GM21825 (cell line): Measurements from ENCODE around the gene POLR1B.
A peak's percentile ranks its signal among the peaks of the same experiment; 100 is the strongest.
"Not testable (repeated sequence)": the region's sequence is repeated elsewhere in the genome, so short reads cannot be mapped to it uniquely, and the experiment has no call there.

Source experiments
- ATAC-seq: cut with Tn5 transposase; IDR thresholded peaks from one replicate; pipeline ENCODE4 v1.9.1; 2021; ENCODE audit warnings: mild to moderate bottlenecking, moderate library complexity; ENCODE audit not compliant: unreplicated experiment

Gene POLR1B

GRCh38 chr2:112600634-112601033 lies 58.4 kb downstream of the POLR1B start:
- no peak for ATAC-seq

GRCh38 chr2:112601754-112602153 lies 59.5 kb downstream of the POLR1B start:
- no peak for ATAC-seq

- ATAC-seq = no peak
Observed at GRCh38 chr2:112602917-112603316, 60.7 kb downstream of the POLR1B start.

GRCh38 chr2:112603731-112604130 lies 61.5 kb downstream of the POLR1B start:
- ATAC-seq = no peak

GRCh38 chr2:112604952-112605351 lies 62.7 kb downstream of the POLR1B start:
- ATAC-seq = no peak

GRCh38 chr2:112605926-112606325 lies 63.7 kb downstream of the POLR1B start:
- ATAC-seq = no peak

- ATAC-seq = no peak
Observed at GRCh38 chr2:112606547-112606946, 64.3 kb downstream of the POLR1B start.

- ATAC-seq = no peak
Observed at GRCh38 chr2:112607680-112608438, 65.6 kb downstream of the POLR1B start.

GRCh38 chr2:112609320-112609719 lies 67.1 kb downstream of the POLR1B start:
- not testable (repeated sequence) for ATAC-seq

- not testable (repeated sequence) for ATAC-seq
Observed at GRCh38 chr2:112612283-112612682, 70.0 kb downstream of the POLR1B start.

- ATAC-seq = no peak
Observed at GRCh38 chr2:112614201-112614840, 72.1 kb downstream of the POLR1B start.

- no peak for ATAC-seq
Observed at GRCh38 chr2:112615051-112615450, 72.8 kb downstream of the POLR1B start.

GRCh38 chr2:112615798-112616197 lies 73.5 kb downstream of the POLR1B start:
- ATAC-seq = not testable (repeated sequence)

- no peak for ATAC-seq
Observed at GRCh38 chr2:112618383-112618782, 76.1 kb downstream of the POLR1B start.

GRCh38 chr2:112621790-112622527 lies 79.7 kb downstream of the POLR1B start:
- ATAC-seq = no peak

GRCh38 chr2:112622528-112622849 lies 80.2 kb downstream of the POLR1B start:
- ATAC-seq = no peak

- ATAC-seq = peak; percentile 73
Observed at GRCh38 chr2:112623913-112624777, 81.9 kb downstream of the POLR1B start.

- ATAC-seq = no peak
Observed at GRCh38 chr2:112625474-112626114, 83.3 kb downstream of the POLR1B start.

- no peak for ATAC-seq
Observed at GRCh38 chr2:112626604-112627059, 84.4 kb downstream of the POLR1B start.
